Measurements from ENCODE around the gene MTERF4.

MTERF4 gene

DNA sequence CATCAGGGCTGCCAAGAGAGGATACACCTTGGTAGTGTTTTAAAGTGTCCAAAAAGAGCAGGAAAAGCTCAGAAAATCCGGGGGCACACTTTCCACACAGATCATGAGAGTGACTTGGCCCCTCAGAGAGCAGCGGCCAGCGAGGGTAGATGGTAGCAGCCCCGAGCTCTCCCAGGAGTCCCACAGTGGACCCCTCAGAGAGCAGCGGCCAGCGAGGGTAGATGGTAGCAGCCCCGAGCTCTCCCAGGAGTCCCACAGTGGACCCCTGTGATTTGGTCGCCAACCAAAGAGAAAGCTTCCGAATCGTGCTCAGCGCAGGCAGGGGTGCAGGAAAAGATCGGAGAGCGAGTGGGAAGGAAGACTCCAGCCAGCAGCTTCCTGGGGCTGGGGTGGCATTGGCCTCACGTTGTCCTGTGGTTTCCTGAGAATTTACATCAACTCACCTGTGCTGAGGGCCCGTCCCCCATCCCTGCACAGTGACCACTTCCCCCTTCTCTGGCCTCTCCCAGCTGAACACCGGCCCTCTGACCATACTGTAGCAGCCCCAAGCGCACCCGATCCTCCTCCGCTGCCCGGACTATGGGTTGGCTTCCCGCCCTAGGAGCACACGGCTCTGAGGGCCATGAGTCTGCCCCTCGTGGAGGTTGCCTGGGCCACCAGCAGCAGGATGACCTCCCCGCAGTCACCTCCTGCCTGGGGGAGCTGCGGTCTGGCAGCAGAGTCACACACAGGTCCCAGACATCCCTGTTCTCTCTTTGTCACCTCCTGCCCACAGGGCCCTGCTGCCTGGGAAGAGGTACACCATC, 33.7 kb downstream of the MTERF4 start:
- DNase-seq: no peak

DNA sequence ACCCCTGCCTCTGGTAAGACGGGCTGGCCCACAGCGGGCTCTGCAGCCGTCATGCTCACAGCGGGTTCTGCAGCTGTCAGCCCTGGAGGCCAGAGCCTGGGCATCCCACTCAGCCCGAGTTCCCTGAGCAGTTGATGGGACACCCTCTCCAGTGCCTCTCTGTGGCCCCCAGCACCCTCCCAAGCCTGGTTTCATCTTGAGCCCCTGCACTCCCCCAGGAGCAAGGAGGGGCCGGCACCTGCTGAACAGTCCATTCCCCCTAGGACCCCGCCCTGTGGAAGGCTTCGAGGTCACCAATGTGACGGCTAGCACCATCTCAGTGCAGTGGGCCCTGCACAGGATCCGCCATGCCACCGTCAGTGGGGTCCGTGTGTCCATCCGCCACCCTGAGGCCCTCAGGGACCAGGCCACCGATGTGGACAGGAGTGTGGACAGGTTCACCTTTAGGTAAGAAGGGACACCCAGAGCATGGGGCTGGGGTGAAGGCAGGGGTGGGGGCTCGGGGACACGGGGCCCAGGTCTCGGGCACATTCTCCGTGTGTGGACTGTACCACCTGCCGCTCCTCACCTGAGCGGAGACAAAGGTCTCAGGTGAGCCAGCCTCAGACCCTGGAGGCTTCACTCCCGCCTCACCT, 34.5 kb downstream of the MTERF4 start:
- no peak for DNase-seq

DNA sequence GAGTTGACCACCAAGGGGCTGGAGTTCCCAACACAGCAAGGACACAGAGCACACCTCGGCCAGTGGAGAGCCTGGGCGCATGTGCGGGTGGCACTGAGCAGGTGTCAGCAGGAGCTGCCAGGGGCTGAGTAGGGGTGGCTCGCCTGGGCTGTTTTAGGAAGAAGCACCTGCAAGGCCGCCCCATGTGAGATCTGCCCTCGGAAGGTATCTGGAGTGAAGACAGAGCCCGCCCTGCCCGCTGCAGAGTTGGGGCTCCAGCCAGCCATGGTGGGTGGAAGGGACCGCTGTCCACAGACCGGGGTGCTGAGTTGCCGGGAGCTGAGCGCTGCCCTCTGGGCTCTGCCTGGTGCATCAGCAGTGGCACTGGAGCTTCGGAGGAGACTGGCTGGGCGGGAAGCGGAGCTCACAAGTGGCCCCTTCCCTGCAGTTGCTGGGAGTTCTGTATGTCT, 35.2 kb downstream of the MTERF4 start:
- DNase-seq: no peak

DNA sequence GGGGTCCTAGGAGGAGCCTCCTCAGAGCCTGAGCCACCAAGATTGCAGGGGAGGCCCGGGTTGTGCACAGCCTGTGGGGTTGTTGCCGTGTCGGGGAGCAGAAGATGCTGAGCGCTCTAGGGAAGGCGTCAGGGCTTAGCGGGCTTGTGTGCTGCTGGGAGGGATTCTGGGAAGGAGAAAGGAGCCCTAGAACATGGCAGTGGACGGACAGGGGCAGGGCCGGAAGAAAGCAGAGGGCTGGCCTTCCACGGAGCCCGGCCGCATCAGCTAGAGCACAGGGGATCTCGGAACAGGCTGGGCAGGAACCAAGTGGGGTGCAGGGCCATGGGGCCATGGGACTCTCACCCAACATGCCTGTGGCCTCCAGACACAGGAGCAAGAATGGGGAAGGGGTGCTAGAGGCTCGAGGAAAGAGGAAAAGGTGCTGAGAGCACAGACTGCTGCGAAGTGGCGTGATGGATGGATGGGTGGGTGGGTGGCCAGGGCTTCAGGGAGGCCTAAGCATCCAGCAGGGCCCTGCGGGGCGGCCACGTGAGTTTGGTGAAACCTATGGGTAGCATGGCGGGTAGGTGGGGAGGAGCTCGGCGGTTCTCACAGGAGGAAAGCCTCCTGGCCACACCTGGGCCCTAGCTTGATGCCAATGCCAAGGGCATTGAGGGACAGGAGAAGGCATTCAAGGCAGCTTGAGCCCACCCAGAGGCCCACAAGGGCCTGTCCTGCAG, 35.8 kb downstream of the MTERF4 start:
- DNase-seq: no peak

DNA sequence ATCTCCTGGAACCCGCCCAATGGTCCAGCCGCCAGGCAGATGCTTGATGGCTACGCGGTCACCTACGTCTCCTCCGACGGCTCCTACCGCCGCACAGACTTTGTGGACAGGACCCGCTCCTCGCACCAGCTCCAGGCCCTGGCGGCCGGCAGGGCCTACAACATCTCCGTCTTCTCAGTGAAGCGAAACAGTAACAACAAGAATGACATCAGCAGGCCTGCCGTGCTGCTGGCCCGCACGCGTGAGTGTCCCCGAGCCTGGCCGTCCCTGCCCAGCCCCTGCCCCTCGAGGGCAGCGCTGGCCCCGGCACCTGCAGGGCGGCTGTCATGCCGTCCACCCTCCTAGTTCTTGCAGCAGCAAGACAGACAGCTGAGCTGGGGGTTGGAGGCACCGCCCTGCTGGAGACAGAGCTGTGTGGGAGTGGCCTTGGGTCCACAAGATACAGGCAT, 36.7 kb downstream of the MTERF4 start:
- DNase-seq: no peak

DNA sequence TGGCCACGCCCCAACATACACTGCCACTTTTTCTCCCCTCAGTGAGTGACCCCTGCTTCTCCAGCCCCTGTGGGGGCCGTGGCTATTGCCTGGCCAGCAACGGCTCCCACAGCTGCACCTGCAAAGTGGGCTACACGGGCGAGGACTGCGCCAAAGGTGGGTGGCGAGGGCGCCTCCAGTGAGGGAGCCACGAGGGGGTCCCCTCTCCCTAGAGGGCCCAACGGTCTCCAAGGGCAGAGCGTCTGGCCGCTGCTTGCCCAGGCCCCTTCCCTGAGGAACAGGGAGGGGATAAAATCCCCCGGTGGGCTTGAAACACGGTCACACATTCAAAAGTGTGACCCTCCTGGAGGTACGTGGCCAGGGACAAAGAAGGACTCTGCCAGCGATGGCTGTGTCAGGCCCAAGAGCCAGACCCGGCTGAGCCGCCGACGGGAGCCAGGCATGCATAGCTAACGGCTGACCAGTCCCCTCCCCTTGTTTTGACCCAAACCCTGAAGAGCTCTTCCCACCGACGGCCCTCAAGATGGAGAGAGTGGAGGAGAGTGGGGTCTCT, 37.2 kb downstream of the MTERF4 start:
- DNase-seq: no peak

DNA sequence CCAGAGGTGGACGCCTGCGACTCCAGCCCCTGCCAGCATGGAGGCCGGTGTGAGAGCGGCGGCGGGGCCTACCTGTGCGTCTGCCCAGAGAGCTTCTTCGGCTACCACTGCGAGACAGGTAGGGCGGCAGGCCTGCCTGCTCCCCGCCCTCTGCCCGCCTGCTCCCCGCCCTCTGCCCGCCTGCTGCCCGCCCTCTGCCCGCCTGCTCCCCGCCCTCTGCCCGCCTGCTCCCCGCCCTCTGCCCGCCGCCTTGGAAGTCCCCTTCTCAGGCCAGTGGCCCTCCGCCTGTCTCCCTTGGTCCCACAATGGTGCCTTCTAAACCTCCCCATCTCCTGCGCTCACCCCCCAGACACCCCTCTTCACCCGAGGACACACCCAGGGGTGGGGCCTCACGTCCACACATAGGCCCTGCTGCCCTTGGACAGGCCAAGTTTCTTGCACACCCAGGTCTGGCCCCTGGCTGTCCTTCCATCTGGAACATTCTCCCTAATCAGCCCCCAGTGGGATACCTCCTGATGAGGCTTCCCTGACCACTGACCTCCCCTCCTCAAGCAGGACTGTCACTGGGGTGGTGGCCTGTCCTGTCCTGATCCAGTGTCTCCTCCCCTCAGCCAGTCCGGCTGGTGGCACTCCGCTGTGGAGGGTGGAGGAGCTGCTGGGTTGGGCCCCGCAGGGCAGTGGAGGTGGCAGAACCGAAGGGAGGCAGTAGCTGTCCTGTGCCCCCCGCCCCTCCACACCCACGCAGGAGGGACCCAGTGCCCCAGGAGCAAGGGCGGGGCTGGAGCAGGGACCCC, 37.9 kb downstream of the MTERF4 start:
- no peak for DNase-seq

DNA sequence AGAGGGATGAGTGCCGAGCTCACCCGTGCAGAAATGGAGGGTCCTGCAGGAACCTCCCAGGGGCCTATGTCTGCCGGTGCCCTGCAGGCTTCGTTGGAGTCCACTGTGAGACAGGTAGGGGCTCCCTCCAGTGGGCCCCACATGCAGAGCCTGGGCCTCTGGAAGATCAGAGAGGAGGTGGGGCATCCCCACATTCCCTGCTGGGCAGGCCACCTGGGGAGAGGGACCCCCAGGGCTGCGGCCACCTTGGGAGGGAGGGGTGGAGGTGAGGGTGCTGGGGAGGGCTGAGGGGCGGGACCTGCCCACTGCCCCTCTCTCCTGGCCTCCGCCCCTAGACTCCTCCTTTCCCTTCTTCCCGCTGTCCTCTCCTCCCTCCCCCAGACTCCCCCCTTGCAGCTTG, 38.5 kb downstream of the MTERF4 start:
- DNase-seq: no peak

DNA sequence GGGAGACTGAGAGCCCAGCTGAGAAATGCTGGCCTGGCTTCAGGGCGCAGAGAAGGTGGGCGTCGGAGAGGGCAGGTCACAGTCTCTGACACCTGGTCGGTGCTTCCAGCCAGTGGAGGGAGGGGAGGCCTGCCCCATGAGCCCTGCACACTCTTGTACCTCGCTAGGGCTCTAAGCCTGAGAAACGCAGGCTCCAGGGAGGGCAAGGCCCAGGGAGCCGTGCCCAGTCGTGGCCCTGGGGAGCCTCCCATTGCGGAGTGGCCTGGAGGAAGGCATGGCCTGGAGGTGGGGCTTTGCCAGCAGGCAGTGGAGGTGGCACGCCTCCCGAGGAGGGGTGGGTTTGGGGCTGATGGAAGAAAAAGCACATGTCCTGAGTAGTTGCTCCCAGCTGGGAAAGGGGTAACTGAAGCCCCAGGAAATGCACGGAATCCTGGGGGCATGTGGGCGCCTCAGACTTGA, 39.0 kb downstream of the MTERF4 start:
- DNase-seq: no peak

DNA sequence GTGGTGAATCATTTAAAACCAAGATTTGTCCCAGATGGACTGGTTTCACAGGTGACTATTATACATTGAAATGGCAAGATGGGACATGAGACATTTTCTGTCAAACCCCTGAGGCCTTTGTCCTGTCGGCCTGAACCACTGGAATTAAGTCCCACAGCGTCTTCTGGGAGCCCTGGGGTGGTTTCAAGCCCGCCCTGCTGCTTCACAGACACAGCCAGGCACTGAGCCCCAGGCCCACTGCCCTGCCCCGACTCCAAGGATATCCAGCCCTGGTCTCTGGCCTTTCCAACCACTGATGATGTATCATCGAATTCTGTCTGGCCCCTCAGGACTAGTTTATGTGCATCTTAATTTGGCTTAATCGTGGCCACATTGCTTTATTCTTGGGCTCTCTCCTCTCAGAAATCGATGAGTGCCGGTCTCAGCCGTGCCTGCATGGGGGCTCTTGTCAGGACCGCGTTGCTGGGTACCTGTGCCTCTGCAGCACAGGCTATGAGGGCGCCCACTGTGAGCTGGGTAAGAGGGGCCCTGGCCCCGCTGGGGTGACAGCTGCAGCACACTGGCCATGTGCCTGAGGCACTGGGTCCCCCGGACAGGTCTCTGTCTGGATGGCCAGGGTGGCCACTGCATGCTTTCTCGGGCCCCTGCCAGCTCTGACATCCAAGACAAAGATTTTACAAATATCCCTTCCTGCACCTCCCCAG, 39.5 kb downstream of the MTERF4 start:
- DNase-seq: no peak

DNA sequence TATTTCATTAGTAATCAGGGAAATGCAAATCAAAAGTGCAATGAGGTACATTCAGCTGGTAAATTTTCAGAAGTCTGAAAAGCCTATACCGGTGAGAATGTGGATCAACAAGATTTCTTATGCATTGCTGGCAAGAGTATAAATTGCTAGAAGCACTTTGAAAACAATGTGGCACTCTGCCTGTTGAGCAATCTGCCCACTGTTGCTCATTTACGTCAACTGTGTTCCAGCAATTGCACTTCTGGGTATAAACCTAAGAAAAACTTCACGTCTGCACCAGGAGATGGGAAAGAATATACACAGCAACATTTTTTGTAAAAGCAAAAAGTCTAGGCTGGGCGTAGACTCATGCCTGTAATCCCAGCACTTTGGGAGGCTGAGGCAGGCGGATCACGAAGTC, 40.8 kb downstream of the MTERF4 start:
- DNase-seq: no peak

DNA sequence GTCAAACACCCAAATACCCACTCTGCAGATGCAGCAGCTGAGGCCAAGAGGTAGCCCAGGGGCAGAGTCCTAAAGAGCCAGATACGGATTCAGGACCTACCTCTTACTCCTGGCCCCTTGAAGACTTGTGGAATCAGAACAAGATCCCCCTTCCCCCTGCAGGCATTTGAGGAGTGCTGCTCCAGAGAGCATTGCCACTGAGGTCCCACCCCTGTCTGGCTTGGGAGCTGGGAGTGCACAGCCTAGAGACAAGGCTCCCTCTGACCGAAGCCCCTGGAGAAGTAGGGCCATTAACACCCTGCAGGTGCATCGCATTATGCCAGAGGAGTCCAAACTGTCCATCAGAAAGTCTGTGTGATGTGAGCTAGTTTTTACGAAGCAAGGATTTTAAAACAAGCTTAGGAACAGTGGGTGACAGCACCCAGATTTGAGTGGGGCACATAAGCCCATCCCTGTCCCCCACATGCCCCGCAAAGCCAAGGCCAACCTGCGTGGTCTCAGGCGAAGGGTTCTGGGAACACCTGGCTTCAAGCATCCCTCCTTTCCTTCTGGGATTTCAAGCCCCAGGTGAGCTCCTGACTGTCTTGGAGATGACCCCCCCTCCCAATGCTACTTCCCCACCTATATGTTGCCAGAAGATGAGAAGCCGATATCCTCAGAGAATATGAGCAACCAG, 48.4 kb downstream of the MTERF4 start:
- DNase-seq: no peak

DNA sequence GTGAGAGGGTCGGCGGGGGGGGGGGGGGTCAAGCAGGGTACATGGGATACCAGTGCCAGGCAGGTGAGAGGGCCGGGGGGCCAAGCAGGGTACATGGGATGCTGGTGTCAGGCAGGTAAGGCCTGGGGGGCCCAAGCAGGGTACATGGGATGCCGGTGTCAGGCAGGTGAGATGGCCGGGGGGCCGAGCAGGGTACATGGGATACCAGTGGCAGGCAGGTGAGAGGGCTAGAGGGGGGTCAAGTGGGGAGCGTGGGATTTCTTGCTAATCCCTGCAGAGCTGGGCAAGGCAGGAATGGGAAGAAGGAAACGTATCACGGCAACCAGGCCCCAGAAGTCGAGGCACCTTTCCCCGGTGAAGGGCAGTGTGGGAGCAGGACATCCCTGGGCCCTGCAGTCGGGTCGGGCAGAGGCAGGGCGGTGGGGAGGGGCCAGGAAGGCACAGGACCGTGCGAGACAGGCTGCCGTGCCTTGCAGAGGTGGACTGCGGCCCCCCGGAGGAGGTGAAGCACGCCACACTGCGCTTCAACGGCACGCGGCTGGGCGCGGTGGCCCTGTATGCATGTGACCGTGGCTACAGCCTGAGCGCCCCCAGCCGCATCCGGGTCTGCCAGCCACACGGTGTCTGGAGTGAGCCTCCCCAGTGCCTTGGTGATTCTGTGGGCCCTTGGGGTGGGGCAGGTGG, 49.3 kb downstream of the MTERF4 start:
- DNase-seq: no peak

DNA sequence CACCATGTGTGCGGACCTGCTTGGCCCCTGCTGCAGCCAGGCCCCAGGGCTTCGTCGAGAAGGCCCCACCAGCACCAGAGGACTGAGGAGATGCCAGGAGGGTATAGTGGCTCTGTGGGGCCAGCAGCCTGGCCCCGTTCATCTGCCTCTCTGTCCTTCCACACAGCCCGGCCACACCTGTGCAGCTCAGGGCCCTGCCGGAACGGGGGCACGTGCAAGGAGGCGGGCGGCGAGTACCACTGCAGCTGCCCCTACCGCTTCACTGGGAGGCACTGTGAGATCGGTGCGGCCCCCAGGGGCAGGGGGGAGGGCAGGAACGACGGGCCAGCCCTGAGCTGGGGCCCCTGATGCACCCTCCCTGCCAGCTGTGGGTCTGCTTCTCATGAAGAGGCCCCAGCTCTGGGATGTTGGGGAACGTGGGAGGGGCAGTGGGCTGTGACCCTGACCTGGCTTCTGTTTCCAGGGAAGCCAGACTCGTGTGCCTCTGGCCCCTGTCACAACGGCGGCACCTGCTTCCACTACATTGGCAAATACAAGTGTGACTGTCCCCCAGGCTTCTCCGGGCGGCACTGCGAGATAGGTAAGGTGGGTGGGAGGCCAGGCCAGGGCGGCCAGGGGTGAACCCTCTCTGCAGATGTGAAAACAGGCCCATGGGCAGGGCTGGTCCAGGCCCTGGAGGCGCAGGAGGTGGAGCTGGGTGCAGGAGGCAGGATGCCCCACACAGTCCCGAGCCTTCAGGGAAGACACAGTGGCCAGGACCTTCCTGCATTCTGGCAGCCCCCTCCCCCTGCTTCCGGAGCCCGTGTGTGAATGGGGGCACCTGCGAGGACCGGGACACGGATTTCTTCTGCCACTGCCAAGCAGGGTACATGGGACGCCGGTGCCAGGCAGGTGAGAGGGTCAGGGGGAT, 50.3 kb downstream of the MTERF4 start:
- DNase-seq: no peak

DNA sequence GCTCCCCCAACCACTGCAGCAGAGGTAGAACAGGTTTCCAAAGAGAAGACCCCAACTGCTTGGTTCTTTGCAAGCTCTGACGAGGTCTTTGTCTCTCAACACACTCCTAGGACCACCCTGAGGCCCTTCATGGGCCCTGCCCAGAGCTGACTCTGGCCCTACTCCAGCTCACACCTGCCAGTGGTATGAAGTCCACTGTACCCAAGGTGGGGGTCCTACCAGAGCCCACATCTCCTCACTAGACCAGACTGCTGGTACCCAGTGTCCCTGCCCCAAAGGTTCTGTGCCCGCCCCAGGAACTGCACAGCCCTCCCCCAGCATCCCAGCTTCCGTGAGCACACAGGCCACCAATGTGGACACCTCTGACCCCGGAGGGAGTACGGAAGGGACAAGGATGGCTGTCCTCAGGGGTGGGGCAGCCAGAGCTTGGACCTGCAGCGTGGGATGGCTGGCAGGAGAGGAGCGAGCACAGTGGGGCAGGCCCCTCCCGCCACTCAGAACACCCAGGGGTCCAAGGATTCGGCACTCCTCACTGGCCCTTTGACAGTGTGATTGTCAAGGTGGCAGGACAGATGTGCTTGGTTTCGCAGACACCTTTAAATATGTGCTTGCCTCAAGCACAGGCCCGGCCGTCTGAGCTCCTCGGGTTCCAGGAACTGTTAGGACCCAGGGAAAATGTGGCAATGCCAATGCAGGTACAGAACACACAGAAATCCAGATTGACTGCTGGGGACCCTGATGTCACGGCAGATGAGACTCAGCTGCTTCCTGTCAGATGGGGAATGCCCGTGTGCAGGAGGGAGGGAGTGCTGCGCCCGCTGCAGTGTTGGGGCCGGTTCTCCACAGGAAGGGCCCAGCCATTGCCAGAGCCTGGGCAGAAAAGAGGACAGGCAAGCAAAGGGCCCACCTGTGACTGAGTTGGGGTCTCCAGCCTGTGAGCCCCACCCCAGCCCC, 51.2 kb downstream of the MTERF4 start:
- DNase-seq: no peak

DNA sequence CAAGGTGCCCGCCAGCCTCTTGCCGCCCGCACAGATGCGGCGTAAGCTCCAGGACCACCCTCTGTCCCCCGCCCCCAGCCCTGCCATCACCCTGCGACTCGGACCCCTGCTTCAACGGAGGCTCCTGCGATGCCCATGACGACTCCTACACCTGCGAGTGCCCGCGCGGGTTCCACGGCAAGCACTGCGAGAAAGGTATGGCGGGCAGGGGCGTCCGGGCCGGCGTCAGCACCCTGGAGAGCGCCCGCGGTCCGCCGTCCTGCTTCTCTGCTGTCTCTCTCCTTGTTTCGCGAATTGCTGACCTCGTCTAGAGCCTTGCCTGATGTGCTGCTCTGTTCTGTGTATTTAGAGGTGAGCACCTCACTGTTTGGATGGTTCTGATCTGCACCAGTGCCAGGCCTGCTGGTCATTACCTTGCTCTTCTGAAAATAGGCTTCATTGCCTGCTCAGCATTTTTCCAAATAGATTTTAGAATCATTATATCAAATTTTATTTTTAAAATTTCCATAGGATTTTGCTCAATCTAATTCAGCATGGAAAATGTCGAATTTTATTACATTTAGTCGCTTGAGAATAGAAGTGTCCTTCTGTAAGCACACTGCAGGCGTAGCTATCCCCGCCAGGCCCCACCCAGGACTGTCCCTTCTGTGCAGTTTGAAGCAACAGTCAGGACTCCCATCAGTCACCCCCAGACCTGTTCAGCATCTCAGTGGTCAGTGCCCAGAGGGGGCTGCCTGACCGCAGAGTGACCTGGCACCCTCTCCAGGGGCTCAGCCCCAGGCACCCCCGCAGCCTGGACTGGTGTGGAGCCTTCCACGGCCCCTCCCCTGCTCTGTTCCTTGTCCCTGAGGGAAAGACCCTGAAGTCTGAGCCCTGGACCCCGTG, 52.1 kb downstream of the MTERF4 start:
- no peak for DNase-seq

DNA sequence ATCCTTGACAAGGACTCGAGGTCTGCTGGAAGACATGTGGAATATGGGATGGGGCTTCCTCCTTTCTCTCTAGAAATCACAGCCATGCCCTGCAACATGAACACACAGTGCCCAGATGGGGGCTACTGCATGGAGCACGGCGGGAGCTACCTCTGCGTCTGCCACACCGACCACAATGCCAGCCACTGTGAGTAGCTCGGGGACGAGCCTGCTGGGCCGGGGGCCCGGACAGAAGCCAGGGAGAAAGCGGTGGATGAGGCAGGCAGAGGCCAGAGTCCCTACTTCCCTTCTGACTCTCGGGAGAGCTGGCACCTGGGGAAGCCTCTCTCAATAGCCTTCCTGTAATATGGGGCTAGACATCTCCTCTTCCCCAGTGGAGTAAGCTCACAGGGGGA, 53.1 kb downstream of the MTERF4 start:
- DNase-seq: no peak

Measured in NCI-H2107 (cell line).